SK-N-SH treated with all-trans-retinoic acid at 6 μM for 48 hours (cell line): ENCODE measurements around the gene KLHL6.

ENCODE experiments used
- ATAC-seq: fragments of 200-7000 bp; cut with Tn5 transposase; 3 replicates; pipeline ENCODE4 v1.9.1; 2020; ENCODE audit warnings: mild to moderate bottlenecking, moderate library complexity
- ARNTL ChIP-seq: fragments of 450-650 bp; formaldehyde crosslinking; IDR thresholded peaks from 2 replicates; pipeline ENCODE4 v1.5.0; 2020; ENCODE audit warnings: low read depth, mild to moderate bottlenecking, moderate library complexity, borderline replicate concordance
- BACH2 ChIP-seq: fragments of 250-450 bp; sonication (Bioruptor Pico); IDR thresholded peaks from 2 replicates; pipeline ENCODE4 v1.9.0; 2021; ENCODE audit warnings: mild to moderate bottlenecking, borderline replicate concordance
- GLIS3 ChIP-seq: fragments of 250-450 bp; sonication (Bioruptor Pico); IDR thresholded peaks from 2 replicates; pipeline ENCODE4 v1.5.0; 2020; ENCODE audit warnings: mild to moderate bottlenecking, moderate library complexity
- ISL1 ChIP-seq: fragments of 250-450 bp; sonication (Bioruptor Pico); IDR thresholded peaks from 2 replicates; pipeline ENCODE4 v2.1.2; 2022; ENCODE audit warnings: mild to moderate bottlenecking, moderate library complexity
- OSR1 ChIP-seq: fragments of 250-450 bp; sonication (Bioruptor Pico); IDR thresholded peaks from 2 replicates; pipeline ENCODE4 v1.8.0; 2022; ENCODE audit warnings: moderate library complexity, mild to moderate bottlenecking, inconsistent platforms
- PPARA ChIP-seq: fragments of 250-450 bp; sonication (Bioruptor Pico); IDR thresholded peaks from 2 replicates; pipeline ENCODE4 v1.5.0; 2020; ENCODE audit warnings: mild to moderate bottlenecking, borderline replicate concordance
- RARB ChIP-seq: fragments of 250-450 bp; sonication (Bioruptor Pico); IDR thresholded peaks from 2 replicates; pipeline ENCODE4 v1.8.0; 2021; ENCODE audit warnings: mild to moderate bottlenecking, moderate library complexity
- TOX ChIP-seq: fragments of 250-450 bp; sonication (Bioruptor Pico); IDR thresholded peaks from 2 replicates; pipeline ENCODE4 v1.8.0; 2021; ENCODE audit warnings: mild to moderate bottlenecking, moderate library complexity, borderline replicate concordance
- ZC3H10 ChIP-seq: fragments of 250-450 bp; sonication (Bioruptor Pico); IDR thresholded peaks from 2 replicates; pipeline ENCODE4 v1.5.1; 2021; ENCODE audit warnings: mild to moderate bottlenecking, moderate library complexity
- ZFP30 ChIP-seq: fragments of 450-650 bp; formaldehyde crosslinking; IDR thresholded peaks from 2 replicates; pipeline ENCODE4 v1.5.0; 2022; ENCODE audit warnings: mild to moderate bottlenecking, moderate library complexity
- ZNF565 ChIP-seq: fragments of 450-650 bp; formaldehyde crosslinking; conservative IDR thresholded peaks from 2 replicates; pipeline ENCODE4 v1.5.0; 2020; ENCODE audit warnings: low read depth, mild to moderate bottlenecking, moderate library complexity
- ZNF70 ChIP-seq: fragments of 450-650 bp; formaldehyde crosslinking; IDR thresholded peaks from 2 replicates; pipeline ENCODE4 v1.5.0; 2020; ENCODE audit warnings: mild to moderate bottlenecking, moderate library complexity
- TF ChIP-seq, protein P1 (sequence below): fragments of 250-450 bp; sonication (Bioruptor Pico); IDR thresholded peaks from 2 replicates; pipeline ENCODE4 v1.5.1; 2020; ENCODE audit warnings: low read depth, mild to moderate bottlenecking, moderate library complexity
- TF ChIP-seq, protein P2 (sequence below): fragments of 250-450 bp; sonication (Bioruptor Pico); IDR thresholded peaks from 2 replicates; pipeline ENCODE4 v1.8.0; 2021; ENCODE audit warnings: low read depth, mild to moderate bottlenecking, moderate library complexity, borderline replicate concordance
- TF ChIP-seq, protein P3 (sequence below): fragments of 250-450 bp; sonication (Bioruptor Pico); IDR thresholded peaks from 2 replicates; pipeline ENCODE4 v1.5.0; 2020; ENCODE audit warnings: mild to moderate bottlenecking, moderate library complexity
- TF ChIP-seq, protein P4 (sequence below): fragments of 250-450 bp; sonication (Bioruptor Pico); IDR thresholded peaks from 2 replicates; pipeline ENCODE4 v1.8.0; 2020; ENCODE audit warnings: mild to moderate bottlenecking, moderate library complexity, borderline replicate concordance

KLHL6 gene

DNA sequence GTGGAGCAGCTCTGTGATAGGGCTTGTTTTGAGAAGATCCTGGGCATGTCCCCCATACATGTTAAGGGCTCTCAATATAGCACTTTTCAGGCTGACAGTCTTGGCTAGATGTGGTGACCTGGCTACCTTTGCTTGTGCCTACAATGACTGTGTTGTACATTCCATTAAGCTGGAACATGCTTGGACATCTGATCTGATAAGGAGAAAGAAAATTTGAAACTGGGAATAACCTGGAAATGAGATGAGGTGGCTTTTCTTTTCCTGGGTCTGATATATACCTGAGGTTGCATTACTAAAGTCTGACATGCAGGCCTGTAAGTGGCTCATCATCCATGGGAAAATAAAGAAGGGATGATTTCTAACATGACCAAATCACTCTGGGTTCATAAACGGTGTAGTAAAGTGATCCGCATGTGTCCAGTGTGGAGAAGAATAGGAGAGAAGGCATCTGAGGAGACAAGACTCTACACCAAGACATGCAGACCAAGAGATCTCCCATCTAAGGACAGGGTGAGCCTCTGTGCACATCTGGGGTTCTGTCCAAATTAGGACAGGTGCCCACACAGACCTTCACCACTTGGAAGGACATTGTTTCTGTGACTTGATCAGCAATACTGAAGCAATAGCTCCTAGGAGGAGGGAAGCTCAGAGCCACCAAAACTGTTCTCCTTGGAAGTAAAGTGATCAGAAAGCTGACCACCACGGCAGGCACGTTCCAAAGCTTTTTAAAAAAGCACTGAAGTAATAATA lies 62.0 kb downstream of the KLHL6 start (continued):
- TF ChIP-seq, protein P1, sequence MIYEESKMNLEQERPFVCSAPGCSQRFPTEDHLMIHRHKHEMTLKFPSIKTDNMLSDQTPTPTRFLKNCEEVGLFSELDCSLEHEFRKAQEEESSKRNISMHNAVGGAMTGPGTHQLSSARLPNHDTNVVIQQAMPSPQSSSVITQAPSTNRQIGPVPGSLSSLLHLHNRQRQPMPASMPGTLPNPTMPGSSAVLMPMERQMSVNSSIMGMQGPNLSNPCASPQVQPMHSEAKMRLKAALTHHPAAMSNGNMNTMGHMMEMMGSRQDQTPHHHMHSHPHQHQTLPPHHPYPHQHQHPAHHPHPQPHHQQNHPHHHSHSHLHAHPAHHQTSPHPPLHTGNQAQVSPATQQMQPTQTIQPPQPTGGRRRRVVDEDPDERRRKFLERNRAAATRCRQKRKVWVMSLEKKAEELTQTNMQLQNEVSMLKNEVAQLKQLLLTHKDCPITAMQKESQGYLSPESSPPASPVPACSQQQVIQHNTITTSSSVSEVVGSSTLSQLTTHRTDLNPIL (CRISPR knock-in tag) = no peak
- no peak for TF ChIP-seq TOX (CRISPR knock-in tag)
- TF ChIP-seq, all 23 proteins: peak for 0

DNA sequence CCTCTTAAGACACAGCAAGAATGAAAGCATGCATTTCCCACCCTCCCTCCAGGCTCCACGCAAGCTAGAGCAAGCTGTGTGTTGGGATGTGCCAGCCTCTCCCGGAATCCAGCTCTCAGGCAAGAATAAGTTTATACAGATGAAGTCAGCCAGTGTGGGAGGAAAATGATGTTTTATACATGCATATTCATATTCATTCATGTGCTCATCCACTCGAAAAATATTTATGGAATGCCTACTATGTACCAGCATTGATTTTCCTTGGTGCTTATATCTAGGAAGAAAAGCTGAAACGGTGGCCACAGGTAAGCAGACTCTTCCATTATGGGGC lies 62.7 kb downstream of the KLHL6 start:
- TF ChIP-seq OSR1 (CRISPR knock-in tag) = no peak
- TF ChIP-seq, all 23 proteins: peak for 0
- no peak for ATAC-seq

DNA sequence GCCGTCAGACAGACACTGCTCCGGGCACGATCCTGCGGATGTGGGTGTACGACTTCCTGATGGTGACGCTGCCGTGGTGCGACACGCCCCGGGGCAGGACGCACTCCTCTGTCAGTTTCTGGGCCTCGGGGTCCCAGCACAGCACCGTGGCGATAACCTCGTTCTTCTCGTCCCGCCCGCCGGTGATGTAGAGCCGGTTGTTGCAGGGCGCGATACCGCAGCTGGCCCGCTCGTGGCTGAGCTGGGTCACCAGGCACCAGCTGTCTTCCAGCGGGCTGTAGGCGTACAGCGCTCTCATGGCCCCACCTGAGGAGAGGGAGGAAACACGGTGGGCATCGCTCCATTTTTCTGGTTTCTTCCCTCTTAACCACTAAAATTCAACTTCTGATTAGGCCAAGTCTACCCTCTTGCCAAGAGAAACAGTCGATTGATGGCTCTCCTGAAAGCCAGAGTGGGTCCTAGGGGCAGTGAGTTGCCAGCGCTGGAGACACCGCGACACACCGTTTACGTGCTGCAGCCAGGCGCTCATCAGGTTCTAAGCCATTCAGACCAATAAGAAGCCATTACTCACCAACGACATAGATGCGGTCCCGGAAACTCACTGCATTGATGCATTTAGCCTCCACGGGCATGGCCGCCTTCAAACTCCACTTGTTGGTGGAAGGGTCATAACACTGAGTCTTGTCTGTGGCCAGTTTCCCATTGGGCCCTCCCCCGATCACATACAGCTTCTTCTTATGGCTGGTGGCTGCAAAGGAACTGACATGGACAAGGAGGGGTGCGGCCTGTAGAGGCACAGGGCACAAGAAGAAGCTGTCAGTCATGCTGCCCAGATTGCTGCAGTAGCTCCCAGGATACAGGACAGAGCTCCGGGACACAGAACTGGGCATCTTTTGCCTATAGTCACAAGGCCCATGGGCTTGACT lies 63.3 kb downstream of the KLHL6 start:
- TF ChIP-seq ZFP30 (CRISPR knock-in tag) (no peak), TOX (CRISPR knock-in tag) (no peak)
- TF ChIP-seq, protein P1 (CRISPR knock-in tag) = no peak
- TF ChIP-seq, protein P2, sequence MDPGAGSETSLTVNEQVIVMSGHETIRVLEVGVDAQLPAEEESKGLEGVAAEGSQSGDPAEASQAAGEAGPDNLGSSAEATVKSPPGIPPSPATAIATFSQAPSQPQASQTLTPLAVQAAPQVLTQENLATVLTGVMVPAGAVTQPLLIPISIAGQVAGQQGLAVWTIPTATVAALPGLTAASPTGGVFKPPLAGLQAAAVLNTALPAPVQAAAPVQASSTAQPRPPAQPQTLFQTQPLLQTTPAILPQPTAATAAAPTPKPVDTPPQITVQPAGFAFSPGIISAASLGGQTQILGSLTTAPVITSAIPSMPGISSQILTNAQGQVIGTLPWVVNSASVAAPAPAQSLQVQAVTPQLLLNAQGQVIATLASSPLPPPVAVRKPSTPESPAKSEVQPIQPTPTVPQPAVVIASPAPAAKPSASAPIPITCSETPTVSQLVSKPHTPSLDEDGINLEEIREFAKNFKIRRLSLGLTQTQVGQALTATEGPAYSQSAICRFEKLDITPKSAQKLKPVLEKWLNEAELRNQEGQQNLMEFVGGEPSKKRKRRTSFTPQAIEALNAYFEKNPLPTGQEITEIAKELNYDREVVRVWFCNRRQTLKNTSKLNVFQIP (CRISPR knock-in tag) = no peak
- ATAC-seq = no peak

DNA sequence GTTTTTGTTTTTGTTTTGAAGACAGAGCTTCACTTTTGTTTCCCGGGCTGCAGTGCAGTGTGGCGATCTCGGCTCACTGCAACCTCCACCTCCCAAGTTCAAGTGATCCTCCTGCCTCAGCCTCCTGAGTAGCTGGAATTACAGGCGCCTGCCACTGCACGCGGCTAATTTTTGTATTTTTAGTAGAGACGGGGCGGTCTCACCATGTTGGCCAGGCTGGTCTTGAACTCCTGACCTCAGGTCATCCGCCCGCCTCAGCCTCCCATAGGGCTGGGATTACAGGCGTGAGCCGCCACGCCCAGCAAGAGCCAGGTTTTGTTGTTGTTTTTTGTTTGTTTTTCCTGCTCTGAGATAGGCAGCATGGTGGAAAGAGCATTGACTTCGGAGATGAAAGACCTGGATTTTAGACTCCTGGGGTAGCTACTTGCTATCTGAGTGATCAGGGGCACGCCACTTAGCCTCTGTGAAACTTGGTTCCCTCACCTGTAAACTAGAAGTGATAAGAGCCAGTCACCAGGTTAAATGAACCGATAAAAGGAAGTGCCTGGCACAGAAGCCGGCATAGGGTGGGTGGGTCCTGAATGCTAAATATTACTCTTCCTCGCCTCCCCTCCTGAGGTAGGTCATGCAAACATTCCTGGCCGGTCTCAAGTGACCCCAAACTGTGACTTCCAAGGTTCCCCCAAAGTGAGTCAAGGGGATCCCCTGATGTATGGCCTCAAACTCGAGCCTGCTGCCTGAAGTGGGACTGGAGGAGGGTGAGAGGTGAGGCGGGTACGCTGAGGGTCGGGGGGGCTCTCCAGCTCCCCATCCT lies 64.2 kb downstream of the KLHL6 start:
- ATAC-seq = no peak
- TF ChIP-seq, protein P1 (CRISPR knock-in tag) = no peak
- TF ChIP-seq TOX (CRISPR knock-in tag) (no peak), ZNF70 (CRISPR knock-in tag) (no peak), BACH2 (CRISPR knock-in tag) (no peak)

DNA sequence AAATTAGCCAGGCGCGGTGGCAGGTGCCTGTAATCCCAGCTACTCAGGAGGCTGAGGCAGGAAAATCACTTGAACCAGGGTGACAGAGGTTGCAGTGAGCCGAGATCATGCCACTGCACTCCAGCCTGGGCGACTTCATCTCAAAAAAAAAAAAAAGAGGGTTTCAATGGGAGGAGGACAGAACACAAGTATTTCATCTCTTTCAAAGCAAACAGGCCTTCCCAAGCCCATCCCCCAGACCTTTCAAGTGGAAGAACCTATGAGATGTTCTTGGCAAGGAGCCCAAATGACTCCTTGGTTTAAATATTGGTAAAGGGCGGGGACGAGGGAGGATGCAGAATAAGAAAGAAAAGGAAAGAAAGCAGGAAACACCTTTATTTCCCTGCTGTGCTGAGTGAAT lies 64.9 kb downstream of the KLHL6 start:
- no peak for TF ChIP-seq GLIS3 (CRISPR knock-in tag)
- TF ChIP-seq RARB (CRISPR knock-in tag) = no peak
- TF ChIP-seq BACH2 (CRISPR knock-in tag) = no peak
- TF ChIP-seq PPARA (CRISPR knock-in tag) = no peak
- no peak for ATAC-seq

DNA sequence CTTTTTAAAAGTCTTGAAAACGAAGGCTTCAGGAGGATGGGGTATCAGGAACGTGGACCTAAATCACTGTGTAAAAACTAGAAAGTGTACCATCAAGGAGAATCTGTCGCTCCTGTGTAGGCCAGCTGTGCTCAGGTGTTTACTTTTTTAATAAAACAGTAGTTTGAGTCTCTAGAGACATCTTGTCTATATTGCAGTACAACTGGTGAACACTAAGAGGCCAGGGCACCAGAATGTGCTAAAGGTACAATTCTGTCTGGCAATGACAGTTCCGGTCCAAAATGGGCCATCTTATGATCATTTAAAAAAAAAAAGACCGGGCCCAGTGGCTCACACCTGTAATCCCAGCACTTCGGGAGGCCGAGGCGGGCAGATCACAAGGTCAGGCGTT lies 65.3 kb downstream of the KLHL6 start:
- no peak for TF ChIP-seq ARNTL (CRISPR knock-in tag)
- TF ChIP-seq ZC3H10 = no peak
- TF ChIP-seq ISL1 (CRISPR knock-in tag) = no peak
- TF ChIP-seq ZNF565 (CRISPR knock-in tag) = no peak
- TF ChIP-seq, protein P3, sequence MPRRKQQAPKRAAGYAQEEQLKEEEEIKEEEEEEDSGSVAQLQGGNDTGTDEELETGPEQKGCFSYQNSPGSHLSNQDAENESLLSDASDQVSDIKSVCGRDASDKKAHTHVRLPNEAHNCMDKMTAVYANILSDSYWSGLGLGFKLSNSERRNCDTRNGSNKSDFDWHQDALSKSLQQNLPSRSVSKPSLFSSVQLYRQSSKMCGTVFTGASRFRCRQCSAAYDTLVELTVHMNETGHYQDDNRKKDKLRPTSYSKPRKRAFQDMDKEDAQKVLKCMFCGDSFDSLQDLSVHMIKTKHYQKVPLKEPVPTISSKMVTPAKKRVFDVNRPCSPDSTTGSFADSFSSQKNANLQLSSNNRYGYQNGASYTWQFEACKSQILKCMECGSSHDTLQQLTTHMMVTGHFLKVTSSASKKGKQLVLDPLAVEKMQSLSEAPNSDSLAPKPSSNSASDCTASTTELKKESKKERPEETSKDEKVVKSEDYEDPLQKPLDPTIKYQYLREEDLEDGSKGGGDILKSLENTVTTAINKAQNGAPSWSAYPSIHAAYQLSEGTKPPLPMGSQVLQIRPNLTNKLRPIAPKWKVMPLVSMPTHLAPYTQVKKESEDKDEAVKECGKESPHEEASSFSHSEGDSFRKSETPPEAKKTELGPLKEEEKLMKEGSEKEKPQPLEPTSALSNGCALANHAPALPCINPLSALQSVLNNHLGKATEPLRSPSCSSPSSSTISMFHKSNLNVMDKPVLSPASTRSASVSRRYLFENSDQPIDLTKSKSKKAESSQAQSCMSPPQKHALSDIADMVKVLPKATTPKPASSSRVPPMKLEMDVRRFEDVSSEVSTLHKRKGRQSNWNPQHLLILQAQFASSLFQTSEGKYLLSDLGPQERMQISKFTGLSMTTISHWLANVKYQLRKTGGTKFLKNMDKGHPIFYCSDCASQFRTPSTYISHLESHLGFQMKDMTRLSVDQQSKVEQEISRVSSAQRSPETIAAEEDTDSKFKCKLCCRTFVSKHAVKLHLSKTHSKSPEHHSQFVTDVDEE (CRISPR knock-in tag) = no peak
- TF ChIP-seq, protein P4, sequence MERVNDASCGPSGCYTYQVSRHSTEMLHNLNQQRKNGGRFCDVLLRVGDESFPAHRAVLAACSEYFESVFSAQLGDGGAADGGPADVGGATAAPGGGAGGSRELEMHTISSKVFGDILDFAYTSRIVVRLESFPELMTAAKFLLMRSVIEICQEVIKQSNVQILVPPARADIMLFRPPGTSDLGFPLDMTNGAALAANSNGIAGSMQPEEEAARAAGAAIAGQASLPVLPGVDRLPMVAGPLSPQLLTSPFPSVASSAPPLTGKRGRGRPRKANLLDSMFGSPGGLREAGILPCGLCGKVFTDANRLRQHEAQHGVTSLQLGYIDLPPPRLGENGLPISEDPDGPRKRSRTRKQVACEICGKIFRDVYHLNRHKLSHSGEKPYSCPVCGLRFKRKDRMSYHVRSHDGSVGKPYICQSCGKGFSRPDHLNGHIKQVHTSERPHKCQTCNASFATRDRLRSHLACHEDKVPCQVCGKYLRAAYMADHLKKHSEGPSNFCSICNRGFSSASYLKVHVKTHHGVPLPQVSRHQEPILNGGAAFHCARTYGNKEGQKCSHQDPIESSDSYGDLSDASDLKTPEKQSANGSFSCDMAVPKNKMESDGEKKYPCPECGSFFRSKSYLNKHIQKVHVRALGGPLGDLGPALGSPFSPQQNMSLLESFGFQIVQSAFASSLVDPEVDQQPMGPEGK (CRISPR knock-in tag) = no peak
- TF ChIP-seq, all 23 proteins: peak for 0
- ATAC-seq = no peak
